ENCODE results near the gene SDCCAG8.
A peak's percentile ranks its signal among the peaks of the same experiment; 100 is the strongest.
"Not testable (repeated sequence)": the region's sequence is repeated elsewhere in the genome, so short reads cannot be mapped to it uniquely, and the experiment has no call there.

SDCCAG8 gene

GRCh38 chr1:243255791-243256512, at the start of gene SDCCAG8:
Gene SDCCAG8, plus strand, starts transcription at chr1:243256041. Its CDS starts 133 bp downstream, at chr1:243256174.
- peak; percentile 96 for DNase-seq

GRCh38 chr1:243211984-243212383, 43.9 kb upstream of the SDCCAG8 start:
- not testable (repeated sequence) for DNase-seq

DNA sequence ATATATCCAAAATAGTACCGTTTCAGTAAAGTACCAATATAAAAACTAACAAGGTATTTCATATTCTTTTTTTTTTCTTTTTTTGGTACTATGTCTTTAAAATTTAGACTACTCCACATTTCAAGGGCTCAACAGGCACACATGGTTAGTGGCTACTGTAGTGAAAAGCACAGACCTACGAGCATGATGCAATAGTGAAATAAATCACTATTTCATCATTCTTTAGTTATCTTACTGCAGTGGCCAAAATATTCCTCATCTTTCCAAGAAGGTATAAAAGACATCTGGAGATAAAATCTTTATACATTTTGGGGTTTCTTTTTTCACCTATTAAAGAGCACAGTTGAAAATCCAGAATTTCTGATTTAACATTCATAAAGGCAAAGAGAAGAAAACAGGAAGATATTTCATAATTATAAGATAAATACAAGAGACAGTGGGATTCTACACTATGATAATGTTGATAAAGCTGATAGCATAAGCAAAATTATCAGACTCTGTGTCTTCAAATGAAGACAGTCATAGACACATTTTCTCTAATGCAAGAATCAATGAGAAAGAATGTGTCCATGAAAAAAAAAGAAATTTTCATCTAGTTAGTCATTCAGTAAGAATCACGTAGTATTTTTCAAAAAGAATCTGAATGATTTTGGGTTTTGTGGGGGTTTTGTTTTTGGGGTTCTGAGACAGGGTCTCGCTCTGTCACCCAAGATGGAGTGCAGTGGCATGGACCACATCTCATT, 42.6 kb upstream of the SDCCAG8 start:
- DNase-seq, result no peak

DNA sequence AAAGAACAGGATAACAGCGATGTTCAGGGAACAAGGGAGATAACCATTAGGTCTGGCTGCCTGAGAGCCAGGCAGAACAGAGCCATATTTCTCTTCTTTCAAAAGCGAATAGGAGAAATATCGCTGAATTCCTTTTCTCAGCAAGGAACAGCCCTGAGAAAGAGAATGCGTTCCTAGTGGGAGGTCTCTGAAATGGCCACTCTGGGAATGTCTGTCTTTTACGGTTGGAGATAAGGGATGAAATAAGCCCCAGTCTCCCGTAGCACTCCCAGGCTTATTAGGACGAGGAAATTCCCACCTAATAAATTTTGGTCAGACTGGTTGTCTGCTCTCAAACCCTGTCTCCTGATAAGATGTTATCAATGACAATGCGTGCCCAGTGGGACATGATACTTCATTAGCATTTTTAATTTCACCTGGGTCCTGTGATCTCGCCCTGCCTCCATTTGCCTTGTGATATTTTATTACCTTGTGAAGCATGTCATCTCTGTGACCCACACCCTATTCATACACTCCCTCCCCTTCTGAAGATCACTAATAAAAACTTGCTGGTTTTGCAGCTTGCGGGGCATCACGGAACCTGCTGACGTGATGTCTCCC, 40.5 kb upstream of the SDCCAG8 start:
- not testable (repeated sequence) for DNase-seq

- no peak for DNase-seq
These were observed 39.1 kb upstream of the SDCCAG8 start for GRCh38 chr1:243216741-243217140.

DNA sequence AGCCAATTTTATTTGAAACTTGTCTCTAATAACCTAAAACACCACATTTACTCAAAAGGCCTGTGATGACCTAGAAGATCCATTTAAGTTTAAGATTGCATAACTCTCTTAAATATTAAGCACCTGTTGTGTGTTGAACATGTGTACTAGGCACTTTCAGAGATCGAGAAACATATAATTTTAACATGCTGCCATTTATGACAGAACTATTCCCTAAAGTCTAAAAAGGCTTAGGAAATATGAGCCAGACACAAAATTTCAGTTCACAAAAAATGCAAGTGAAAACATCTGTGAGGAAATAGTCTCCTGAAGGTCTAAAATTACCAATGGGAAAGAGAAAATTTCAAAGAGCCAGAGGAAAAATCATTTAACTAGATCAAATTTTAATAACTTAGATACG, 38.5 kb upstream of the SDCCAG8 start:
- DNase-seq, result no peak

GRCh38 chr1:243218059-243218458, 37.8 kb upstream of the SDCCAG8 start:
- DNase-seq, result no peak

GRCh38 chr1:243227622-243228021, 28.2 kb upstream of the SDCCAG8 start:
- DNase-seq, result no peak

GRCh38 chr1:243229526-243229925, 26.3 kb upstream of the SDCCAG8 start:
- DNase-seq, result no peak

DNA sequence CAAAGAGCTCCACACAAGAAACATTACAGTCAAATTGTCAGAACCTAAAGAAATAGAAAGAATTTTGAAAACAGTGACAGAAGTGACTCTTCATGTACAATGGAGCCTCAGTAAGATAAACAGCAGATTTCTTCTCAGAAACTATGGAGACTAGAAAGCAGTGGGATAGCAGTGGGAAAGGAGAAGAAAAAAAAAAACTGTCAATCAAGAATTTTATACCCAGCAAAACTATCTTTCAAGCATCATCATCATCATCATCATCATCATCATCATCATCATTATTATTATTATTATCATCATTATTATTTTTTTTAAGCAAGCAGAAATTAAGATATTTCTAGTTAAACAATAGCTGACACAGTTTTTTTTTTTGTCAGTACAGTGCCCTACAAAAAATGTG, 24.9 kb upstream of the SDCCAG8 start:
- DNase-seq, result no peak

GRCh38 chr1:243233908-243234307, 21.9 kb upstream of the SDCCAG8 start:
- no peak for DNase-seq

- DNase-seq, result no peak
These were observed 20.7 kb upstream of the SDCCAG8 start for GRCh38 chr1:243234978-243235647.

GRCh38 chr1:243236604-243237252, 19.1 kb upstream of the SDCCAG8 start:
- DNase-seq, result no peak

DNA sequence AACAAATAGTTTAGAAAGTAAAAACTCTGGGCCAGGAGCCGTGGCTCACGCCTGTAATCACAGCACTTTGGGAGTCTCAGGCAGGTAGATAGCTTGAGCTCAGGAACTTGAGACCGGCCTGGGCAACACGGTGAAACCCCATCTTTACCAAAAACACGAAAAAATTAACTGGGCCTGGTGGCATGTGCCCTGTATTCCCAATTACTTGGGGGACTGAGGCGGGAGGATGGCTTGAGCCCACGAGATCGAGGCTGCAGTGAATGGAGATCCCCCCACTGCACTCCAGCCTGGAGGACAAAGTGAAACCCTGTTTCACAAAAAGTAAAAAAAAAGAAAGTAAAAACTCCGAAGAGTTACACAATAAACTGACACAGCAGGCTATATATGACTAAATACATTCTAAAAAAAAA, 11.4 kb upstream of the SDCCAG8 start:
- no peak for DNase-seq

DNA sequence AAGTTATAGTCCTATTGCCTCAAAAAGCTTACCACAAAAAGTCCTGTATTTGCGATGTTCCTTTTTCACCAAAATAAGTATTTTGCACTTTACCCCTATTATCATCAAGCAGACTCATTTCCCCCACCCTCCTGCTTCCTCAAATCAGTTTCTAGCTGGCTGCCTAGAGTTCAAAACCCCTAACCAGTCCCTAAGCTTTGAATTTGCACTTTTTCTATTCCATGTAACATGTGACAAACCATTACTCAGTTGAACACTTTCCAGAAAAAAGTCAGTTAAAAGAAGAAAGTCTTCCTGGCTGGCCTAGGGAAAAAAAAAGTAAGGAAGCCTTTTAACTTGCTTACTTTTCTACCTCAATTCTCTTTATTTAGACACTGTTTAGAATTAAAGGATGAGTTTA, 8.9 kb upstream of the SDCCAG8 start:
- DNase-seq, result no peak

DNA sequence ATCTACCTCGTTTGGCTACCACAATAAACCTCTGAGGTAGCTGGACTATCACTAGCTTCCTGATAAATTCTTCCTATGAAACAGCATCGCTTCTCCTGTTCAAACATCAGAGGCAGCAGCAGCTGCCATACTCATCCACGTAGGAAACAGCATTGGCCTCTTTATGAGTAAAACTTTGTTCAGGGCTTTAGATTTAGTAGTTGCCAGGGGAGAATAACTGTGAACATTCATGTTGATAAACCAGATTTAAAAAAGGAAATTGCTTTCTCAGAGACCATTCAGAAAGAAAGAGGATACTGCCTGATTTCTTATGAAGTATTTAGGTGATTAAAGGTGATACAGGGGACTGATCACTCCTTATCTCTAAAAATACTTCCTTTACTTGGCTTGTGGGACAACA, 7.9 kb upstream of the SDCCAG8 start:
- DNase-seq, result no peak

GRCh38 chr1:243249214-243249613, 6.6 kb upstream of the SDCCAG8 start:
- DNase-seq, result no peak

DNA sequence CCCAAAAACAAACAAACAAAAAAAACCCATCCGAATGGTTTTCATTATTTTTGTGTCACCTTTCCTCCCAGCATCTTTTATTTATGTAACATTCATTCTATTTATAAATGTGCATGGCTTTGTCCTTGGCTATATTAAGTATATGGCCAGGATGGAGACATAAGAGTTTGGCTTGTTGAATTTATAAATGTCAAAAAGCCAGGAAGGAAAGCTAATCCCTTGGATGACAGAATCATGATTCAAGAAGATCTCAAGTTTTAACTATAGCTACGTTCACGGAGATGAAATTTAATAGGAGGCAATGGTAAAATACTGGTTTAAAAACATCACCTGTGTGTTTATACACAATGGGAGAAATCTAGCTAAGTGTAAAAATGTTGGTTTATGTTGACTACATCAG, 5.7 kb upstream of the SDCCAG8 start:
- DNase-seq, result no peak

- no peak for DNase-seq
These were observed 4.3 kb upstream of the SDCCAG8 start for GRCh38 chr1:243251539-243251938.

- DNase-seq, result no peak
These were observed 2.5 kb upstream of the SDCCAG8 start for GRCh38 chr1:243253211-243253925.

DNA sequence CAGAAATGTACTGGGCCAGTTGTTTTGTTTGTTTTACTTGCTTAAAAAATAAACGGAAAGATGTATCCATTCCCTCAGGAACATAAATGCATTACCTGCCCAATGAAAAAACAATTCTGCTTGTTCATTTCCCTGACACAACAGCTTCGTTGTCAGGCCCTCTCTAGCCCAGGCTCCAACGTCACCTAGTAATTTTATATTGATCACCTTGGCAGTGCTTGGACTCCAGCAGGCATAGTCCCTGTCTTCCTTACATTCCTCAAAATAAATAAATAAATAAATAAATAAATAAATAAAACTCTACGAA, 2.0 kb upstream of the SDCCAG8 start:
- DNase-seq, result peak; percentile 9

- peak; percentile 59 for DNase-seq
These were observed 1.5 kb upstream of the SDCCAG8 start for GRCh38 chr1:243254233-243254926.

Data from RPMI8226 (cell line).